Liver (tissue), 9 donors: ENCODE results near the gene EMP2. TPM values are rescaled to one million over a fixed set of nuclear protein-coding genes. Genes with fewer than 3 reads are reported as not detected.

Experiments used
- DNase-seq: peaks from one replicate; pipeline ENCODE4 v3.0.0-alpha.2; 2017; ENCODE audit warnings: low spot score
- H3K27ac ChIP-seq, 2 donors: one replicate each; pipeline ENCODE4 v1.7.0; 2013; ENCODE audit warnings: inconsistent platforms in 2 of 2, low read length in 2 of 2, control low read depth in 1 of 2, low read depth in 1 of 2, mild to moderate bottlenecking in 1 of 2
- H3K27me3 ChIP-seq, 4 donors: one replicate each; pipeline versions ENCODE4 v1.6.1 to v1.7.0; 2013; ENCODE audit warnings: low read length in 3 of 4, inconsistent platforms in 1 of 4, mild to moderate bottlenecking in 1 of 4, moderate library complexity in 1 of 4; ENCODE audit not compliant: control insufficient read depth in 4 of 4, insufficient read depth in 4 of 4
- H3K36me3 ChIP-seq, 4 donors: one replicate each; pipeline versions ENCODE4 v1.6.1 to v1.7.0; 2013; ENCODE audit warnings: low read length in 3 of 4, mild to moderate bottlenecking in 3 of 4, low read depth in 1 of 4, moderate library complexity in 1 of 4; ENCODE audit not compliant: control insufficient read depth in 4 of 4, insufficient read depth in 3 of 4
- H3K4me1 ChIP-seq, 4 donors: one replicate each; pipeline versions ENCODE4 v1.6.1 to v1.7.0; 2013; ENCODE audit warnings: low read length in 3 of 4, mild to moderate bottlenecking in 3 of 4, moderate library complexity in 1 of 4; ENCODE audit not compliant: control insufficient read depth in 4 of 4, insufficient read depth in 4 of 4
- H3K4me3 ChIP-seq, 3 donors: one replicate each; pipeline versions ENCODE4 v1.6.1 to v1.7.0; 2013; ENCODE audit warnings: low read length in 3 of 3, control low read depth in 1 of 3, low read depth in 1 of 3, mild to moderate bottlenecking in 1 of 3
- H3K9ac ChIP-seq, 2 donors: one replicate each; pipeline ENCODE4 v1.7.0; 2013; ENCODE audit warnings: low read length in 2 of 2, mild to moderate bottlenecking in 2 of 2, moderate library complexity in 2 of 2, control low read depth in 1 of 2, low read depth in 1 of 2
- H3K9me3 ChIP-seq, 4 donors: one replicate each; pipeline versions ENCODE4 v1.6.1 to v1.7.0; 2013; ENCODE audit warnings: low read length in 3 of 4; ENCODE audit not compliant: control insufficient read depth in 4 of 4
- CTCF ChIP-seq: fragments of 150-350 bp; IDR thresholded peaks from 2 replicates; pipeline ENCODE4 v1.5.1; 2017; ENCODE audit warnings: improper control_type of control experiment, low read depth, low read length; ENCODE audit not compliant: missing input control
- EGR1 ChIP-seq, 2 donors: IDR thresholded peaks; 2 replicates each; pipeline ENCODE4 v1.6.1; 2016 to 2018; ENCODE audit warnings: antibody characterized with exemption in 2 of 2, low read depth in 2 of 2
- FOXA1 ChIP-seq: IDR thresholded peaks from 2 replicates; pipeline ENCODE4 v1.6.1; 2016; ENCODE audit warnings: antibody characterized with exemption
- FOXA2 ChIP-seq: IDR thresholded peaks from 2 replicates; pipeline ENCODE4 v1.6.1; 2016; ENCODE audit warnings: antibody characterized with exemption
- GABPA ChIP-seq, 2 donors: IDR thresholded peaks in 1 of 2; conservative IDR thresholded peaks in 1 of 2; 2 replicates each; pipeline ENCODE4 v1.6.1; 2016; ENCODE audit warnings: antibody characterized with exemption in 2 of 2, mild to moderate bottlenecking in 1 of 2, moderate library complexity in 1 of 2
- HNF4A ChIP-seq, 2 donors: conservative IDR thresholded peaks; 2 replicates each; pipeline ENCODE4 v1.6.1; 2016; ENCODE audit warnings: antibody characterized with exemption in 2 of 2, mild to moderate bottlenecking in 2 of 2
- HNF4G ChIP-seq: IDR thresholded peaks from 2 replicates; pipeline ENCODE4 v1.6.1; 2016; ENCODE audit warnings: antibody characterized with exemption
- JUND ChIP-seq, 2 donors: IDR thresholded peaks; 2 replicates each; pipeline ENCODE4 v1.6.1; 2016; ENCODE audit warnings: antibody characterized with exemption in 2 of 2
- NR2F2 ChIP-seq: IDR thresholded peaks from 2 replicates; pipeline ENCODE4 v1.6.1; 2016; ENCODE audit warnings: antibody characterized with exemption
- RAD21 ChIP-seq, 2 donors: IDR thresholded peaks; 2 replicates each; pipeline ENCODE4 v1.6.1; 2016; ENCODE audit warnings: antibody characterized with exemption in 2 of 2, mild to moderate bottlenecking in 2 of 2
- REST ChIP-seq: IDR thresholded peaks from 2 replicates; pipeline ENCODE4 v1.6.1; 2016; ENCODE audit warnings: antibody characterized with exemption, mild to moderate bottlenecking
- RXRA ChIP-seq, 2 donors: IDR thresholded peaks; 2 replicates each; pipeline ENCODE4 v1.6.1; 2017 to 2018; ENCODE audit warnings: antibody characterized with exemption in 2 of 2, mild to moderate bottlenecking in 1 of 2
- SP1 ChIP-seq: IDR thresholded peaks from 2 replicates; pipeline ENCODE4 v1.6.1; 2018; ENCODE audit warnings: antibody characterized with exemption, mild to moderate bottlenecking
- TAF1 ChIP-seq: conservative IDR thresholded peaks from 2 replicates; pipeline ENCODE4 v1.6.1; 2016; ENCODE audit warnings: antibody characterized with exemption, mild to moderate bottlenecking
- YY1 ChIP-seq: IDR thresholded peaks from 2 replicates; pipeline ENCODE4 v1.6.1; 2016; ENCODE audit warnings: antibody characterized with exemption, mild to moderate bottlenecking
- WGBS: extraction: QIAGEN DNeasy Blood & Tissue Kit; methylation state at CpG from one replicate; pipeline ENCODE4 v1.1.7; 2013; 5-methylcytosine and 5-hydroxymethylcytosine counted together
- polyA plus RNA-seq, 2 donors: library from polyadenylated mRNA; stranded (reverse) in 1 of 2; unstranded in 1 of 2; fragments of 200-250 nt in 1 of 2; fragments of >200 nt in 1 of 2; fragmentation: Nextera tagmentation in 1 of 2; extraction: Ambion mirVana in 1 of 2; gene quantifications; one replicate each; pipeline versions ENCODE4 v1.2.1 to v1.2.3, GENCODE V29; 2013 to 2015
- total RNA-seq, 2 donors: library from RNA; depleted of rRNA; stranded (reverse); fragments of >200 nt; gene quantifications; one replicate each; pipeline ENCODE4 v1.2.3, GENCODE V29; 2014
- TF ChIP-seq, protein P1 (sequence below): IDR thresholded peaks from 2 replicates; pipeline ENCODE4 v1.6.1; 2016; ENCODE audit warnings: antibody characterized with exemption
- TF ChIP-seq, protein P2 (sequence below): IDR thresholded peaks from 2 replicates; pipeline ENCODE4 v1.6.1; 2016; ENCODE audit warnings: antibody characterized with exemption
- donor health status: healthy.
- donor health status: healthy.
- donor health status: healthy.
- donor health status: healthy.
- donor health status: healthy.

Gene EMP2
- total and polyA plus RNA-seq, 4 donors = 6.2 to 138 (median 66.7) TPM

DNA sequence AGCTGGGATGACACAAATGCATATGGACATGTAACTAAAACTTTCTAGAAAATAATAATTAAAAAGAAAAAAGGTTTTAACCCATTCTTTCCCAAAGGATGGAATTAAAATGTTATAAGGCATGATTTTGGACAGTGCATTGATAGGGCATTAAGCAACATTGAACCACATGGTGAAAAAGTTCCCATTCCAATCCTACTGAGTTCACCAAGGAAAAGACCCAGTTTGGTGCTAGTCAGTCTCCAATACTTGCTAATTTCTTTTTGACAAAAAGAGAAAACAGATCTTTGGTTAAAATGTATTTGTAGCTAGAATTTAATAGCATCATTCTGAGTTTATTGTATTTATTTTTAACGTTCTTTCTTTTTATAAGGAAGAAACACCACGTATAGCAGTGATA, 28.1 kb downstream of the EMP2 start:
- no peaks in the 10 kb centered on the region for H3K27me3 ChIP-seq

DNA sequence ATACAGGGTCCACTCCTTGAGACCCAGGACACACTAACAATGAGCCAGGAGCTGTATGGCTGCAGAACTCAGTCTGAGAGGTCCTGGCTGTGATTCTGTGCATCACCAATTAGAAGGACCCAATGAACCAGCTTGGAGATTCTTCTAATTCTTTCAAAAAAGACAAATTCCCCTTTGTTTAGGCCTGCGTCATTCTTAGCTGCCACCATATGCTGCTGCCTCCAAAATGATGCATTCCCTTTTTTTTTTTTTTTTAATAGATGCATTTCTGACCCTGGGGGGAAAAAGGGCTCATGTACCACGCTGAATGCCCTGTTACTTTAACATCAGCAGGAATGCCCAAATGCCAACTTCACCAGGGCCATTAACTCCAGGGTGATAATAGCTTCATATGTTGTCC, 28.5 kb downstream of the EMP2 start:
- no peak overlapping the region for H3K9ac ChIP-seq
- H3K9me3 ChIP-seq = peaks cover 0 to 6% (median 3%) of the 10 kb centered on the region in 4 donors
- H3K36me3 ChIP-seq = peaks cover 1 to 10% (median 6%) of the 10 kb centered on the region in 4 donors
- no peak overlapping the region for H3K4me3 ChIP-seq
- no peak for DNase-seq
- H3K4me1 ChIP-seq = peaks cover 0 to 2% (median 0%) of the 10 kb centered on the region in 4 donors
- H3K27me3 ChIP-seq = no peaks in the 10 kb centered on the region
- H3K27ac ChIP-seq = no peak overlapping the region
- no peak for TF ChIP-seq EGR1 (IDR thresholded peaks at IDR 0.05; ENCODE audit: low read depth in 2 of 2)
- TF ChIP-seq FOXA2 = no peak
- TF ChIP-seq, protein P1, sequence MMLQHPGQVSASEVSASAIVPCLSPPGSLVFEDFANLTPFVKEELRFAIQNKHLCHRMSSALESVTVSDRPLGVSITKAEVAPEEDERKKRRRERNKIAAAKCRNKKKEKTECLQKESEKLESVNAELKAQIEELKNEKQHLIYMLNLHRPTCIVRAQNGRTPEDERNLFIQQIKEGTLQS = no peak
- no peak for TF ChIP-seq GABPA (IDR thresholded peaks at IDR 0.05 in 1 of 2, conservative IDR thresholded peaks at IDR 0.05 in 1 of 2)
- no peak for TF ChIP-seq HNF4A (conservative IDR thresholded peaks at IDR 0.05)
- TF ChIP-seq JUND (IDR thresholded peaks at IDR 0.05) = no peak
- TF ChIP-seq TAF1 = no peak
- WGBS = 94% methylated on average over 2 of the region's 2 CpGs

More for the DNA sequence above, 28.1 kb downstream of the EMP2 start:
- Histone ChIP-seq H3K4me3 (no peak overlapping the region), H3K4me1 (peaks cover 0 to 2% (median 1%) of the 10 kb centered on the region in 4 donors), H3K9me3 (peaks cover 0 to 6% (median 3%) of the 10 kb centered on the region in 4 donors), H3K27ac (no peak overlapping the region), H3K9ac (no peak overlapping the region), H3K36me3 (peaks cover 0 to 7% (median 2%) of the 10 kb centered on the region in 4 donors)
- TF ChIP-seq RAD21 (IDR thresholded peaks at IDR 0.05) (no peak), RXRA (IDR thresholded peaks at IDR 0.05) (no peak), HNF4G (no peak), NR2F2 (no peak)
- WGBS = 82% methylated on average over 2 of the region's 2 CpGs
- no peak for DNase-seq

GRCh38 chr16:10548404-10548803, 32.0 kb downstream of the EMP2 start:
- 98% methylated on average over 1 of the region's 1 CpG for WGBS
- H3K4me1 ChIP-seq = no peaks in the 10 kb centered on the region

More at GRCh38 chr16:10548404-10548803, 32.0 kb downstream of the EMP2 start:
- no peaks in the 10 kb centered on the region for H3K27me3 ChIP-seq
- peaks cover 4 to 37% (median 23%) of the 10 kb centered on the region in 4 donors for H3K36me3 ChIP-seq
- H3K4me3 ChIP-seq = no peak overlapping the region
- no peak overlapping the region for H3K9ac ChIP-seq
- no peak for DNase-seq
- no peak for TF ChIP-seq EGR1 (IDR thresholded peaks at IDR 0.05; ENCODE audit: low read depth in 2 of 2)
- no peak for TF ChIP-seq SP1
- TF ChIP-seq HNF4G = no peak
- TF ChIP-seq TAF1 = no peak
- TF ChIP-seq RAD21 (IDR thresholded peaks at IDR 0.05) = no peak
- no peak for TF ChIP-seq REST
- TF ChIP-seq GABPA (IDR thresholded peaks at IDR 0.05 in 1 of 2, conservative IDR thresholded peaks at IDR 0.05 in 1 of 2) = no peak
- TF ChIP-seq, protein P1 = no peak
- TF ChIP-seq CTCF = no peak
- no peak for TF ChIP-seq NR2F2
- TF ChIP-seq, protein P2, sequence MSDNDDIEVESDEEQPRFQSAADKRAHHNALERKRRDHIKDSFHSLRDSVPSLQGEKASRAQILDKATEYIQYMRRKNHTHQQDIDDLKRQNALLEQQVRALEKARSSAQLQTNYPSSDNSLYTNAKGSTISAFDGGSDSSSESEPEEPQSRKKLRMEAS = no peak
- TF ChIP-seq RXRA (IDR thresholded peaks at IDR 0.05) = no peak
- TF ChIP-seq YY1 = no peak
- TF ChIP-seq FOXA1 = no peak
- TF ChIP-seq JUND (IDR thresholded peaks at IDR 0.05) = no peak
- H3K9me3 ChIP-seq = peaks cover 0 to 6% (median 3%) of the 10 kb centered on the region in 4 donors
- no peak overlapping the region for H3K27ac ChIP-seq
